IPS-18c (cell line): ENCODE data around the gene LAMA3.

Experiments used
- H3K4me3 ChIP-seq: 2 replicates; pipeline ENCODE4 v1.7.0; 2013; ENCODE audit warnings: low read depth, mild to moderate bottlenecking, low read length, moderate library complexity; ENCODE audit not compliant: insufficient read depth
- H3K9me3 ChIP-seq: one replicate; pipeline ENCODE4 v1.6.1; 2013; ENCODE audit warnings: mild to moderate bottlenecking, low read length, moderate library complexity; ENCODE audit not compliant: control insufficient read depth, insufficient read depth

LAMA3 gene

GRCh38 chr18:23936381-23936958, 247.2 kb downstream of the LAMA3 start:
- Histone ChIP-seq H3K4me3 (no peak overlapping the region), H3K9me3 (no peaks in the 10 kb centered on the region)

GRCh38 chr18:23938043-23938756, 248.9 kb downstream of the LAMA3 start:
- H3K9me3 ChIP-seq, result no peaks in the 10 kb centered on the region
- no peak overlapping the region for H3K4me3 ChIP-seq

GRCh38 chr18:23938901-23939341, 249.7 kb downstream of the LAMA3 start:
- no peak overlapping the region for H3K4me3 ChIP-seq
- H3K9me3 ChIP-seq, result no peaks in the 10 kb centered on the region

GRCh38 chr18:23939366-23939765, 250.1 kb downstream of the LAMA3 start:
- Histone ChIP-seq H3K9me3 (no peaks in the 10 kb centered on the region), H3K4me3 (no peak overlapping the region)

- Histone ChIP-seq H3K4me3 (no peak overlapping the region), H3K9me3 (no peaks in the 10 kb centered on the region)
Observed at GRCh38 chr18:23939896-23940295, 250.6 kb downstream of the LAMA3 start.

GRCh38 chr18:23941791-23942190, 252.5 kb downstream of the LAMA3 start:
- Histone ChIP-seq H3K9me3 (no peaks in the 10 kb centered on the region), H3K4me3 (no peak overlapping the region)

- H3K4me3 ChIP-seq, result no peak overlapping the region
Observed at GRCh38 chr18:23943104-23943503, 253.9 kb downstream of the LAMA3 start.

GRCh38 chr18:23943903-23944624, 254.8 kb downstream of the LAMA3 start:
- no peak overlapping the region for H3K4me3 ChIP-seq

More at GRCh38 chr18:23943104-23943503, 253.9 kb downstream of the LAMA3 start:
- H3K9me3 ChIP-seq, result no peaks in the 10 kb centered on the region

GRCh38 chr18:23945416-23946079, 256.3 kb downstream of the LAMA3 start:
- Histone ChIP-seq H3K4me3 (no peak overlapping the region), H3K9me3 (no peaks in the 10 kb centered on the region)

More at GRCh38 chr18:23943903-23944624, 254.8 kb downstream of the LAMA3 start:
- no peaks in the 10 kb centered on the region for H3K9me3 ChIP-seq

- no peak overlapping the region for H3K4me3 ChIP-seq
Observed at GRCh38 chr18:23949863-23950262, 260.6 kb downstream of the LAMA3 start.

GRCh38 chr18:23950644-23951043, 261.4 kb downstream of the LAMA3 start:
- Histone ChIP-seq H3K4me3 (no peak overlapping the region), H3K9me3 (no peaks in the 10 kb centered on the region)

More at GRCh38 chr18:23949863-23950262, 260.6 kb downstream of the LAMA3 start:
- H3K9me3 ChIP-seq, result no peaks in the 10 kb centered on the region

GRCh38 chr18:23951206-23951605, 262.0 kb downstream of the LAMA3 start:
- H3K4me3 ChIP-seq, result no peak overlapping the region
- no peaks in the 10 kb centered on the region for H3K9me3 ChIP-seq

GRCh38 chr18:23953984-23954383, 264.7 kb downstream of the LAMA3 start:
- H3K9me3 ChIP-seq, result no peaks in the 10 kb centered on the region
- no peak overlapping the region for H3K4me3 ChIP-seq

- no peaks in the 10 kb centered on the region for H3K9me3 ChIP-seq
- no peak overlapping the region for H3K4me3 ChIP-seq
Observed at GRCh38 chr18:23956483-23956882, 267.2 kb downstream of the LAMA3 start.

- no peak overlapping the region for H3K4me3 ChIP-seq
Observed at GRCh38 chr18:23958036-23958435, 268.8 kb downstream of the LAMA3 start.

GRCh38 chr18:23963443-23964165, 274.4 kb downstream of the LAMA3 start:
- Histone ChIP-seq H3K9me3 (peaks cover 2% of the 10 kb centered on the region), H3K4me3 (no peak overlapping the region)

More at GRCh38 chr18:23958036-23958435, 268.8 kb downstream of the LAMA3 start:
- H3K9me3 ChIP-seq, result no peaks in the 10 kb centered on the region
